Jurkat, Clone E6-1 (cell line): ENCODE measurements around the gene ETHE1.

Experiments
- DNase-seq: peaks from one replicate; pipeline ENCODE4 v3.0.0-alpha.2; 2011; ENCODE audit warnings: low read depth, low spot score
- H3K4me3 ChIP-seq: 2 replicates; pipeline ENCODE4 v1.5.1; 2011; ENCODE audit warnings: mild to moderate bottlenecking, low read length, control low read depth, moderate library complexity

ETHE1 gene

GRCh38 chr19:43502419-43502976, 24.5 kb downstream of the ETHE1 start:
- no peak for DNase-seq
- H3K4me3 ChIP-seq, result no peak overlapping the region

DNA sequence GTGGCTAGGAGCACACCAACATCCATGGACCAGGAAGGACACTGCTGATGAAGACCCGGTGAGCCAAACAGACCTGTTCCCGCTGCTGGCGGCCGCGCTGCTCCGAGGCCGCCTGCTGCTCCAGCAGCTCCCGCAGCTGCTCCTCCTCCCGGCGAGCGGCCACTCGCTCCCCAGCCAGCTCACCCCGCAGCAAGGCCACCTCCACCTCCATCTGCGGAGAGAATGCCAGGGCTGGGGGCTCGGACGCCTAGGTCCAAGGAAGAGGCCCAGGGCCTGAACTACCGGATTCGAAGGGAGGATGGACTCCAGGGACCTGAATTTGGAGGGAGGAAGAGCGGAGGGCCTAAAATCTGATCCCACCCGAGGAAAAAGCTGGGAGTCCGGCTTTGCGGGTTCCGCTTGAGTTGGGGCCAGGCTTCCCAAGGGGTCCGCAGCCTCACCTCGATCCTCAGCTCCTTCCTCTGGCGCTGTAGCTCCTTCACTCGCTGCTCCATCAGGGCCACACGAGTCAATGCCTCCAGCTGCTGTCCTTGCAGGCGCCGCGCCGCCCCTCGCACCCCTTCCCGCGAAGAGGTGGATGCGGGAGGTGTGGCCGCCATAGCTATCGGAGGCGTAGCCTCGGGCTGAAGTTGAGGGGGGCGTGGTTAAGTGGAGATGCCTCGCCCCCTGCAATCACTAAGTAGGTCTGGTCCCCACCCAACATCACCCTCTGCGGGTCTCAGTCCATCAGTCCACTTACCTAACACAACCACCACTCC, 25.2 kb downstream of the ETHE1 start:
- no peak for DNase-seq
- no peak overlapping the region for H3K4me3 ChIP-seq

- H3K4me3 ChIP-seq, result no peak overlapping the region
- DNase-seq, result no peak
Observed at GRCh38 chr19:43499042-43499441, 28.0 kb downstream of the ETHE1 start.

- H3K4me3 ChIP-seq, result no peak overlapping the region
- no peak for DNase-seq
Observed at GRCh38 chr19:43498233-43498842, 28.7 kb downstream of the ETHE1 start.

DNA sequence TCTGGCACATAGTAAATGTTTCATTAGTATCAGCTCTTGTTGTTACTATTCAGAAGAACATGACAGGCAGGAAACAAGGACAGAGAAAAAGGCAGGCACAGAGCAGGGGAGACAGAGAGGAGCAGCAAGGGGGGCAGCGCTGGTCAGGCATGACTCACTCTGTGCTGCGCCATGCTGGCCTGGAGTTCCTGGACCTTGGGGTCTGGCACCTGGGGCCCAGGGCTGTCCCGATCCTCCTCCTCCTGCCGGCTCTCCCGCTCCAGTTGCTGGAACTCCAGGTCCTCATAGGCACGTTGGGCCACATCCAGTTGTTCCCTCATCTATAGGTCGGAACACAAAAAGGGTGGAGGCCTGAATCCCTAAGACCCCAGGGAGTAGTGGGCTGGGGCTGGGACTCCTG, 30.0 kb downstream of the ETHE1 start:
- H3K4me3 ChIP-seq, result no peak overlapping the region
- no peak for DNase-seq

GRCh38 chr19:43495082-43495481, 31.9 kb downstream of the ETHE1 start:
- DNase-seq, result no peak
- no peak overlapping the region for H3K4me3 ChIP-seq

DNA sequence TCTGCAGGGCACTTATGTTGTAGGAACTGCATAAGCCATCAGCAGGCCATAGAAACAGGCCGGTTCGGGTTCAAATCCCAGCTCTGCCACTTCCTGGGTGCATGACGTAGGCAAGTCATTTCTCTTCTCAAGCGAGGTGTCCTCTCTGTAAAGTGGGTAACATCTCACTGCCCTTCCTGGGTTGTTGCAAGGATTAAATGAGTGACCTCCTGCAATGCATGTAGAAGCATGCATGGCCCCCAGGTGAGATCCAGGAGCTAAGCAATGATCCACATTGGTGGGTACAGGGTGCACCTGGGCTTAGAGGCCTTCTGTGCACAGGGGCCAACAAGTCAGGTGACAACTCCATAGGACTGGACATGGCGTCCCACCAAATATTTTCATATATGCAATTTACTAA, 36.2 kb downstream of the ETHE1 start:
- H3K4me3 ChIP-seq, result no peak overlapping the region
- no peak for DNase-seq

GRCh38 chr19:43489979-43490599, 36.9 kb downstream of the ETHE1 start:
- no peak overlapping the region for H3K4me3 ChIP-seq
- DNase-seq, result no peak

- no peak overlapping the region for H3K4me3 ChIP-seq
- DNase-seq, result no peak
Observed at GRCh38 chr19:43489310-43489709, 37.7 kb downstream of the ETHE1 start.

- no peak for DNase-seq
- no peak overlapping the region for H3K4me3 ChIP-seq
Observed at GRCh38 chr19:43488179-43488578, 38.8 kb downstream of the ETHE1 start.

DNA sequence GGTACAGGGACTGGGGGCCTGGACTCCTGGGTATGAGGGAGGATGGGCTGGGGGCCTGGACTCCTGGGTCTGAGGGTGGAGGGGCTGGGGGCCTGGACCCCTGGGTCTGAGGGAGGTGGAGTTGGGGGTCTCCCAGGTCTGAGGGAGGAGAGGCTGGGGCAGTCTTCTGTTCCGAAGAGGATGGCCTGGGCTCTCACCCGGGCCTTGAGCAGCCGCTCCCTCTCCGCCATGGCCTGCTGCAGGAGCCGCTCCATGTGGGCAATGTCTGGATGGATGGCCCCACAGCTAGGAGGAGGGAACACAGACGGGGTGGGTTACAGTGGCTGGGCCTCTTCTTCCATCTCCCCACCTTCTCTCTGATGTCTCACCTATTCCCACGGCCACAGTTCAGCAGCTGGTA, 40.6 kb downstream of the ETHE1 start:
- H3K4me3 ChIP-seq, result no peak overlapping the region
- DNase-seq, result no peak

- DNase-seq, result no peak
- no peak overlapping the region for H3K4me3 ChIP-seq
Observed at GRCh38 chr19:43485951-43486350, 41.0 kb downstream of the ETHE1 start.

- no peak for DNase-seq
- H3K4me3 ChIP-seq, result no peak overlapping the region
Observed at GRCh38 chr19:43483281-43483680, 43.7 kb downstream of the ETHE1 start.

DNA sequence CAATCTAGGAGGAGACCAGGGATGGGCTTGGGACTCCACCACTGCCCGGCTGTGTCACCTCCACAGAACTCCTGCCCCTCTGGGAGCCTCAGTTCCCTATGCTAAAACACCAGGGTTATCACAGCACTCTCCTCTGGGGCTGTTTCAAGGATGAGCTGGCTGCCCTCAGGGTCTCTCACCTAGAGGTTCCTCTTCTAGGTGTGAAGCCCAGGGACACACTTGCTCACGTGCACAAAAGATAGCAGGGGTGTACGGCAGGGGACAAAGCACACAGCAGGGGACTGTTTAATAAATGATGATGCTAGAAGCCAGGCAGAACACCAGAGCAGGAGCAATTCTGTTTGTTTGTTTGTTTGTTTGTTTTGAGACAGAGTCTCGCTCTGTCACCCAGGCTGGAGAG, 44.8 kb downstream of the ETHE1 start:
- no peak for DNase-seq

GRCh38 chr19:43481701-43482100, 45.3 kb downstream of the ETHE1 start:
- DNase-seq, result no peak
- no peak overlapping the region for H3K4me3 ChIP-seq

More for the DNA sequence above, 44.8 kb downstream of the ETHE1 start:
- no peak overlapping the region for H3K4me3 ChIP-seq

DNA sequence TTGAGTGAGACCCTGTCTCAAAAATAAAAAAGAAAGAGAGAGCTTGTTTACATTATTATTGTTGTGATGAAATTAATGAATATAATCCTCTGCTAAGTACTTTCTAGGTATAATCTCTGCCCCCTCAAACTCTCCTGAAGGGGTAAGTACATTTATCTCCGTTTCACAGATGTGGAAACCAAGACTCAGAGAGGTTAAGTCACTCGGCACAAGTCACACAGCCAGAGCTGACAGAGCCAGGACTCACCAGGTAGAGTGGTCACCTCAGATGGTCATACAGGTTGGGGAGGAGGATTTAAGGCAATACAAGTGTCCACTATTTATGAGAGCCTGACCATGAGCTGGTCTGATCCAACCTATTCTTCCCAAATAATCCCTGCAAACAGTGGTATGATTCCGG, 46.4 kb downstream of the ETHE1 start:
- no peak overlapping the region for H3K4me3 ChIP-seq
- no peak for DNase-seq

DNA sequence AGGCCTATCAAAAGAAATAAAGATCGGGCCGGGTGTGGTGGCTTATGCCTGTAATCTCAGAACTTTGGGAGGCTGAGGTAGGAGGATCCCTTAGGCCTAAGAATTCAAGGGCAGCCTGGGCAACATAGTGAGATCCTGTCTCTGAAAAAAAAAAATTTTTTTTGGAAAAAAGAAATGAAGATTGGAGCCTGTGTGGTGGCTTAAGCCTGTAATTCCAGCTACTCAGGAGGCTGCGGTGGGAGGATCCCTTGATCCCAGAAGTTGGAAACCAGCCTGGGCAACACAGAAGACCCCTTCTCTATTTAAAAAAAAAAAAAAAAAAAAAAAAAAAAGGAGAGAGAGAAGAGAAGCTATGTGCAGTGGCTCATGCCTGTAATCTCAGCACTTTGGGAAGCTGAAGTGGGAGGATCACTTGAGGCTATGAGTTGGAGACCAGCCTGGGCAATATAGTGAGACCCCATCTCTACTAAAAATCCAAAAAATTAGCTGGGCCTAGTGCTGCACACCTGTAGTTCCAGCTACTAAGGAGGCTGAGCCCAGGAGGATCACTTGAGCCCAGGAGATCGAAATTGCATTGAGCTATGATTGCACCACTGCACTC, 46.9 kb downstream of the ETHE1 start:
- no peak overlapping the region for H3K4me3 ChIP-seq
- no peak for DNase-seq

GRCh38 chr19:43479226-43479625, 47.8 kb downstream of the ETHE1 start:
- no peak for DNase-seq
- H3K4me3 ChIP-seq, result no peak overlapping the region

- DNase-seq, result no peak
- H3K4me3 ChIP-seq, result no peak overlapping the region
Observed at GRCh38 chr19:43478323-43478722, 48.7 kb downstream of the ETHE1 start.

- H3K4me3 ChIP-seq, result no peak overlapping the region
- no peak for DNase-seq
Observed at GRCh38 chr19:43476606-43477005, 50.4 kb downstream of the ETHE1 start.
